ENCODE data around the gene PCNX4. TPM values are rescaled to one million over a fixed set of nuclear protein-coding genes. Genes with fewer than 3 reads are reported as not detected.
A peak's percentile ranks its signal among the peaks of the same experiment; 100 is the strongest.

Gene PCNX4
- total RNA-seq, 1 donor from 2014 or later: 56.0 TPM

- H3K27me3 Mint-ChIP-seq (ENCODE audit: unreplicated experiment): peaks cover 16% of the 10 kb centered on the region
- no peaks in the 10 kb centered on the region for H3K9me3 Mint-ChIP-seq (ENCODE audit: unreplicated experiment)
- TF ChIP-seq CTCF (IDR thresholded peaks at IDR 0.05): peak; percentile 70
- peaks cover 3% of the 10 kb centered on the region for H3K4me1 Mint-ChIP-seq (ENCODE audit: unreplicated experiment)
- H3K27ac Mint-ChIP-seq (ENCODE audit: unreplicated experiment): no peak overlapping the region
- H3K36me3 Mint-ChIP-seq (ENCODE audit: unreplicated experiment): no peaks in the 10 kb centered on the region
- no peak overlapping the region for H3K4me3 Mint-ChIP-seq (ENCODE audit: unreplicated experiment)
- no peak for DNase-seq (ENCODE audit: extremely low spot score, unreplicated experiment)
Measured at GRCh38 chr14:60064491-60065072, 27.1 kb upstream of the PCNX4 start.

GRCh38 chr14:60067882-60068281 lies 23.8 kb upstream of the PCNX4 start:
- Mint-ChIP-seq H3K27me3 (ENCODE audit: unreplicated experiment) (peaks cover 16% of the 10 kb centered on the region), H3K36me3 (ENCODE audit: unreplicated experiment) (no peaks in the 10 kb centered on the region), H3K9me3 (ENCODE audit: unreplicated experiment) (no peaks in the 10 kb centered on the region), H3K27ac (ENCODE audit: unreplicated experiment) (no peak overlapping the region), H3K4me1 (ENCODE audit: unreplicated experiment) (no peaks in the 10 kb centered on the region), H3K4me3 (ENCODE audit: unreplicated experiment) (no peak overlapping the region)
- DNase-seq (ENCODE audit: extremely low spot score, unreplicated experiment): no peak
- no peak for TF ChIP-seq CTCF (IDR thresholded peaks at IDR 0.05)

- Mint-ChIP-seq H3K36me3 (ENCODE audit: unreplicated experiment) (peaks cover 2% of the 10 kb centered on the region), H3K9me3 (ENCODE audit: unreplicated experiment) (peaks cover 10% of the 10 kb centered on the region), H3K4me3 (ENCODE audit: unreplicated experiment) (no peak overlapping the region), H3K4me1 (ENCODE audit: unreplicated experiment) (no peaks in the 10 kb centered on the region), H3K27ac (ENCODE audit: unreplicated experiment) (no peak overlapping the region), H3K27me3 (ENCODE audit: unreplicated experiment) (peaks cover 24% of the 10 kb centered on the region)
- TF ChIP-seq CTCF (IDR thresholded peaks at IDR 0.05): no peak
- no peak for DNase-seq (ENCODE audit: extremely low spot score, unreplicated experiment)
Measured at GRCh38 chr14:60079723-60080122, 12.0 kb upstream of the PCNX4 start.

GRCh38 chr14:60085085-60085484 lies 6.6 kb upstream of the PCNX4 start:
- Mint-ChIP-seq H3K9me3 (ENCODE audit: unreplicated experiment) (no peaks in the 10 kb centered on the region), H3K36me3 (ENCODE audit: unreplicated experiment) (peaks cover 2% of the 10 kb centered on the region), H3K27me3 (ENCODE audit: unreplicated experiment) (peaks cover 22% of the 10 kb centered on the region), H3K4me1 (ENCODE audit: unreplicated experiment) (no peaks in the 10 kb centered on the region), H3K4me3 (ENCODE audit: unreplicated experiment) (no peak overlapping the region), H3K27ac (ENCODE audit: unreplicated experiment) (no peak overlapping the region)
- TF ChIP-seq CTCF (IDR thresholded peaks at IDR 0.05): no peak
- DNase-seq (ENCODE audit: extremely low spot score, unreplicated experiment): no peak

GRCh38 chr14:60085693-60086092 lies 6.0 kb upstream of the PCNX4 start:
- no peak overlapping the region for H3K4me3 Mint-ChIP-seq (ENCODE audit: unreplicated experiment)
- peaks cover 22% of the 10 kb centered on the region for H3K27me3 Mint-ChIP-seq (ENCODE audit: unreplicated experiment)
- no peak for DNase-seq (ENCODE audit: extremely low spot score, unreplicated experiment)
- H3K27ac Mint-ChIP-seq (ENCODE audit: unreplicated experiment): no peak overlapping the region
- H3K36me3 Mint-ChIP-seq (ENCODE audit: unreplicated experiment): peaks cover 2% of the 10 kb centered on the region
- no peak for TF ChIP-seq CTCF (IDR thresholded peaks at IDR 0.05)
- H3K9me3 Mint-ChIP-seq (ENCODE audit: unreplicated experiment): no peaks in the 10 kb centered on the region
- H3K4me1 Mint-ChIP-seq (ENCODE audit: unreplicated experiment): peaks cover 2% of the 10 kb centered on the region
